ENCODE measurements around the gene AFG1L.

AFG1L gene

GRCh38 chr6:108510461-108511319 lies 215.8 kb downstream of the AFG1L start:
- no peak for DNase-seq (ENCODE audit: low read depth)
- H3K4me3 ChIP-seq (ENCODE audit: control insufficient read depth, low read depth, low read length), result no peak overlapping the region
- no peak for TF ChIP-seq CTCF (IDR thresholded peaks at IDR 0.05; ENCODE audit: control insufficient read depth, insufficient read depth, low read depth, low read length, missing control alignments)

- no peak overlapping the region for H3K4me3 ChIP-seq (ENCODE audit: control insufficient read depth, low read depth, low read length)
- DNase-seq (ENCODE audit: low read depth), result no peak
- peak; percentile 56 for TF ChIP-seq CTCF (IDR thresholded peaks at IDR 0.05; ENCODE audit: control insufficient read depth, insufficient read depth, low read depth, low read length, missing control alignments)
Observed at GRCh38 chr6:108518714-108519576, 224.1 kb downstream of the AFG1L start.

GRCh38 chr6:108521616-108522107 lies 226.8 kb downstream of the AFG1L start:
- no peak overlapping the region for H3K4me3 ChIP-seq (ENCODE audit: control insufficient read depth, low read depth, low read length)
- no peak for DNase-seq (ENCODE audit: low read depth)
- no peak for TF ChIP-seq CTCF (IDR thresholded peaks at IDR 0.05; ENCODE audit: control insufficient read depth, insufficient read depth, low read depth, low read length, missing control alignments)

GRCh38 chr6:108523697-108524096 lies 228.8 kb downstream of the AFG1L start:
- no peak for DNase-seq (ENCODE audit: low read depth)
- no peak for TF ChIP-seq CTCF (IDR thresholded peaks at IDR 0.05; ENCODE audit: control insufficient read depth, insufficient read depth, low read depth, low read length, missing control alignments)
- H3K4me3 ChIP-seq (ENCODE audit: control insufficient read depth, low read depth, low read length), result no peak overlapping the region

GRCh38 chr6:108524528-108525248 lies 229.8 kb downstream of the AFG1L start:
- DNase-seq (ENCODE audit: low read depth), result no peak
- TF ChIP-seq CTCF (IDR thresholded peaks at IDR 0.05; ENCODE audit: control insufficient read depth, insufficient read depth, low read depth, low read length, missing control alignments), result no peak
- H3K4me3 ChIP-seq (ENCODE audit: control insufficient read depth, low read depth, low read length), result no peak overlapping the region

- DNase-seq (ENCODE audit: low read depth), result peak; percentile 17
- TF ChIP-seq CTCF (IDR thresholded peaks at IDR 0.05; ENCODE audit: control insufficient read depth, insufficient read depth, low read depth, low read length, missing control alignments), result peak; percentile 79
- H3K4me3 ChIP-seq (ENCODE audit: control insufficient read depth, low read depth, low read length), result no peak overlapping the region
Observed at GRCh38 chr6:108526739-108527174, 231.9 kb downstream of the AFG1L start.

Data from AG09309 (cell line).